GM06990 (cell line): ENCODE measurements around the gene AGAP1.

Experiments
- DNase-seq: peaks from one replicate; pipeline ENCODE4 v3.0.0-alpha.2; 2011; ENCODE audit not compliant: insufficient read length; ENCODE audit errors: extremely low read depth
- H3K27me3 ChIP-seq: replicated peaks from 2 replicates; pipeline ENCODE4 v1.6.0; 2011; ENCODE audit warnings: low read length; ENCODE audit not compliant: control insufficient read depth, insufficient read depth
- H3K36me3 ChIP-seq: 2 replicates; pipeline ENCODE4 v1.5.1; 2011; ENCODE audit warnings: low read length; ENCODE audit not compliant: control insufficient read depth, insufficient read depth
- H3K4me3 ChIP-seq: replicated peaks from 2 replicates; pipeline ENCODE4 v1.5.1; 2011; ENCODE audit warnings: low read depth, mild to moderate bottlenecking, control low read depth, low read length
- CTCF ChIP-seq: IDR thresholded peaks from 2 replicates; pipeline ENCODE4 v1.5.1; 2011; ENCODE audit warnings: low read length, control low read depth, mild to moderate bottlenecking, inconsistent platforms; ENCODE audit not compliant: insufficient read depth, poor library complexity, severe bottlenecking

AGAP1 gene

GRCh38 chr2:235639428-235639773, 145.6 kb downstream of the AGAP1 start:
- no peak for DNase-seq
- no peaks in the 10 kb centered on the region for H3K36me3 ChIP-seq
- H3K4me3 ChIP-seq: no peak overlapping the region
- no peak for TF ChIP-seq CTCF
- H3K27me3 ChIP-seq: no peaks in the 10 kb centered on the region

- no peak for TF ChIP-seq CTCF
- no peak overlapping the region for H3K4me3 ChIP-seq
- no peaks in the 10 kb centered on the region for H3K36me3 ChIP-seq
- no peaks in the 10 kb centered on the region for H3K27me3 ChIP-seq
- DNase-seq: no peak
Observed at GRCh38 chr2:235639885-235640284, 146.0 kb downstream of the AGAP1 start.

- TF ChIP-seq CTCF: no peak
Observed at GRCh38 chr2:235640377-235640776, 146.5 kb downstream of the AGAP1 start.

GRCh38 chr2:235640926-235641723, 147.3 kb downstream of the AGAP1 start:
- no peak overlapping the region for H3K4me3 ChIP-seq
- no peak for DNase-seq
- no peak for TF ChIP-seq CTCF

More at GRCh38 chr2:235640377-235640776, 146.5 kb downstream of the AGAP1 start:
- H3K36me3 ChIP-seq: no peaks in the 10 kb centered on the region
- H3K27me3 ChIP-seq: no peaks in the 10 kb centered on the region
- DNase-seq: no peak
- H3K4me3 ChIP-seq: no peak overlapping the region

GRCh38 chr2:235641956-235642355, 148.1 kb downstream of the AGAP1 start:
- no peak overlapping the region for H3K4me3 ChIP-seq
- DNase-seq: no peak
- H3K27me3 ChIP-seq: no peaks in the 10 kb centered on the region
- no peak for TF ChIP-seq CTCF
- H3K36me3 ChIP-seq: no peaks in the 10 kb centered on the region

More at GRCh38 chr2:235640926-235641723, 147.3 kb downstream of the AGAP1 start:
- no peaks in the 10 kb centered on the region for H3K27me3 ChIP-seq
- H3K36me3 ChIP-seq: no peaks in the 10 kb centered on the region
